Body of pancreas (tissue), 4 donors: ENCODE data around the gene KLF12.

Experiments
- POLR2A ChIP-seq, 3 donors: fragments of 450-650 bp; IDR thresholded peaks; one replicate each; pipeline ENCODE4 v1.6.1; 2016; ENCODE audit warnings: antibody characterized with exemption in 3 of 3, mild to moderate bottlenecking in 2 of 3
- TF ChIP-seq, protein P1 (sequence below), 7 experiments: fragments of 450-650 bp in 4 of 7; fragments of 200-600 bp in 3 of 7; sonication (generic) in 3 of 7; IDR thresholded peaks; one replicate each; pipeline ENCODE4 v1.5.1; 2016 to 2019; ENCODE audit warnings: antibody characterized with exemption in 7 of 7

DNA sequence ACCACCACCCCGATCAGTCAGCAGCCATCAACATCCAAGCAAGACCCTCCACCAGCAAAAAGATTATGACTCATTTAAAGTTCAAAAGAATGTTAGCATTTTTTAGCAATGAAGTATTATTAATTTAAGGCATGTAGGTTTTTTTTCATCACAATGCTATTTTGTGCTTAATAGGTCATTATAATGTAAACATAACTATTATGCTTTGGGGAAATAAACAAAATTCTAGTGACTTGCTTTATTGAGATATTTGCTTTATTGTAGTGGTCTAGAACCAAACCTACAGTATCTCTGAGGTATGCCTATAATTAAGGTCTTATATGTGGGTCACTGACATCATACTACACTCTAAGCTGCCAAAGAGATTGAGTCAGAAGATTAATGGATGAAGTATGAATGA lies 20.0 kb downstream of the KLF12 start:
- TF ChIP-seq, protein P1, sequence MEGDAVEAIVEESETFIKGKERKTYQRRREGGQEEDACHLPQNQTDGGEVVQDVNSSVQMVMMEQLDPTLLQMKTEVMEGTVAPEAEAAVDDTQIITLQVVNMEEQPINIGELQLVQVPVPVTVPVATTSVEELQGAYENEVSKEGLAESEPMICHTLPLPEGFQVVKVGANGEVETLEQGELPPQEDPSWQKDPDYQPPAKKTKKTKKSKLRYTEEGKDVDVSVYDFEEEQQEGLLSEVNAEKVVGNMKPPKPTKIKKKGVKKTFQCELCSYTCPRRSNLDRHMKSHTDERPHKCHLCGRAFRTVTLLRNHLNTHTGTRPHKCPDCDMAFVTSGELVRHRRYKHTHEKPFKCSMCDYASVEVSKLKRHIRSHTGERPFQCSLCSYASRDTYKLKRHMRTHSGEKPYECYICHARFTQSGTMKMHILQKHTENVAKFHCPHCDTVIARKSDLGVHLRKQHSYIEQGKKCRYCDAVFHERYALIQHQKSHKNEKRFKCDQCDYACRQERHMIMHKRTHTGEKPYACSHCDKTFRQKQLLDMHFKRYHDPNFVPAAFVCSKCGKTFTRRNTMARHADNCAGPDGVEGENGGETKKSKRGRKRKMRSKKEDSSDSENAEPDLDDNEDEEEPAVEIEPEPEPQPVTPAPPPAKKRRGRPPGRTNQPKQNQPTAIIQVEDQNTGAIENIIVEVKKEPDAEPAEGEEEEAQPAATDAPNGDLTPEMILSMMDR (IDR thresholded peaks at IDR 0.05), result no peak
- TF ChIP-seq POLR2A (IDR thresholded peaks at IDR 0.05), result no peak
